Activated T-helper 1 cell treated with anti-CD3 and anti-CD28 coated beads, Interleukin-12 subunit alpha, Interleukin-12 subunit beta, Interleukin-2, Interleukin-4 antibody, amounts not matched to agents 30 ng/mL and 10 ng/mL and 1 ng/mL, durations not matched to agents 14 hours and 24 hours and 36 hours (primary cell): ENCODE results near the gene SENP1. TPM values are rescaled to one million over a fixed set of nuclear protein-coding genes. Genes with fewer than 3 reads are reported as not detected.

ENCODE experiments used
- DNase-seq: peaks from one replicate; pipeline ENCODE4 v3.0.0; 2021; ENCODE audit warnings: low spot score
- H3K27ac Mint-ChIP-seq: one replicate; pipeline ENCODE4 v1.8.0; 2021; ENCODE audit warnings: mild to moderate bottlenecking, mixed read lengths
- H3K27me3 Mint-ChIP-seq: one replicate; pipeline ENCODE4 v1.8.0; 2022; ENCODE audit warnings: mild to moderate bottlenecking, moderate library complexity, mixed read lengths; ENCODE audit not compliant: insufficient read depth
- H3K36me3 Mint-ChIP-seq: one replicate; pipeline ENCODE4 v1.8.0; 2021; ENCODE audit warnings: low read depth, mixed read lengths
- H3K4me1 Mint-ChIP-seq: one replicate; pipeline ENCODE4 v1.8.0; 2021; ENCODE audit warnings: low read depth, mixed read lengths
- H3K4me3 Mint-ChIP-seq: one replicate; pipeline ENCODE4 v1.8.0; 2021; ENCODE audit warnings: mild to moderate bottlenecking, moderate library complexity, mixed read lengths
- H3K9me3 Mint-ChIP-seq: one replicate; pipeline ENCODE4 v1.8.0; 2021; ENCODE audit warnings: mixed read lengths
- intact Hi-C: fragments of 100-400 bp; cut with micrococcal nuclease; formaldehyde crosslinking; loops from one replicate; pipeline ENCODE4 v1.15.1; 2024
- total RNA-seq: library from RNA; stranded (reverse); gene quantifications from 2 replicates; pipeline ENCODE4 v1.2.3, GENCODE V29; 2022

SENP1 gene
- total RNA-seq, 1 donor from 2014 or later, result 52.2 TPM

- no peaks in the 10 kb centered on the region for H3K4me1 Mint-ChIP-seq
- H3K36me3 Mint-ChIP-seq, result no peaks in the 10 kb centered on the region
- intact Hi-C loops, result no loop called here
- no peak overlapping the region for H3K4me3 Mint-ChIP-seq
- H3K9me3 Mint-ChIP-seq, result no peaks in the 10 kb centered on the region
- H3K27ac Mint-ChIP-seq, result no peak overlapping the region
- no peak for DNase-seq
- peaks cover 28% of the 10 kb centered on the region for H3K27me3 Mint-ChIP-seq
Measured at GRCh38 chr12:48023386-48023785, 82.5 kb downstream of the SENP1 start.

- Mint-ChIP-seq H3K9me3 (no peaks in the 10 kb centered on the region), H3K27me3 (peaks cover 30% of the 10 kb centered on the region), H3K36me3 (no peaks in the 10 kb centered on the region), H3K27ac (no peak overlapping the region), H3K4me1 (no peaks in the 10 kb centered on the region), H3K4me3 (no peak overlapping the region)
- DNase-seq, result no peak
- intact Hi-C loops, result no loop called here
Measured at GRCh38 chr12:48022676-48023385, 83.0 kb downstream of the SENP1 start.

GRCh38 chr12:48022180-48022521 is 83.7 kb downstream of the SENP1 start:
- Mint-ChIP-seq H3K9me3 (no peaks in the 10 kb centered on the region), H3K4me1 (no peaks in the 10 kb centered on the region), H3K27me3 (peaks cover 30% of the 10 kb centered on the region), H3K36me3 (no peaks in the 10 kb centered on the region), H3K4me3 (no peak overlapping the region), H3K27ac (no peak overlapping the region)
- intact Hi-C loops, result no loop called here
- DNase-seq, result no peak

- Mint-ChIP-seq H3K9me3 (no peaks in the 10 kb centered on the region), H3K27me3 (peaks cover 34% of the 10 kb centered on the region), H3K4me1 (no peaks in the 10 kb centered on the region), H3K36me3 (no peaks in the 10 kb centered on the region), H3K4me3 (no peak overlapping the region), H3K27ac (no peak overlapping the region)
- intact Hi-C loops, result no loop called here
- no peak for DNase-seq
Measured at GRCh38 chr12:48021485-48022179, 84.2 kb downstream of the SENP1 start.

- intact Hi-C loops, result no loop called here
- Mint-ChIP-seq H3K27ac (no peak overlapping the region), H3K4me1 (no peaks in the 10 kb centered on the region), H3K9me3 (no peaks in the 10 kb centered on the region), H3K27me3 (peaks cover 35% of the 10 kb centered on the region), H3K4me3 (no peak overlapping the region), H3K36me3 (no peaks in the 10 kb centered on the region)
- DNase-seq, result no peak
Measured at GRCh38 chr12:48019639-48020265, 86.1 kb downstream of the SENP1 start.

- Mint-ChIP-seq H3K4me1 (no peaks in the 10 kb centered on the region), H3K27ac (no peak overlapping the region)
- intact Hi-C loops, result no loop called here
Measured at GRCh38 chr12:48018618-48018995, 87.3 kb downstream of the SENP1 start.

GRCh38 chr12:48017921-48018617 is 87.8 kb downstream of the SENP1 start:
- no peak for DNase-seq
- intact Hi-C loops, result no loop called here
- Mint-ChIP-seq H3K27me3 (peaks cover 36% of the 10 kb centered on the region), H3K4me1 (no peaks in the 10 kb centered on the region), H3K36me3 (no peaks in the 10 kb centered on the region), H3K4me3 (no peak overlapping the region), H3K27ac (no peak overlapping the region), H3K9me3 (no peaks in the 10 kb centered on the region)

More at GRCh38 chr12:48018618-48018995, 87.3 kb downstream of the SENP1 start:
- no peak for DNase-seq
- Mint-ChIP-seq H3K36me3 (no peaks in the 10 kb centered on the region), H3K27me3 (peaks cover 36% of the 10 kb centered on the region), H3K9me3 (no peaks in the 10 kb centered on the region), H3K4me3 (no peak overlapping the region)

GRCh38 chr12:48017496-48017895 is 88.4 kb downstream of the SENP1 start:
- no peaks in the 10 kb centered on the region for H3K9me3 Mint-ChIP-seq
- H3K27ac Mint-ChIP-seq, result no peak overlapping the region
- peaks cover 39% of the 10 kb centered on the region for H3K27me3 Mint-ChIP-seq
- DNase-seq, result no peak
- H3K4me1 Mint-ChIP-seq, result no peaks in the 10 kb centered on the region
- no peaks in the 10 kb centered on the region for H3K36me3 Mint-ChIP-seq
- H3K4me3 Mint-ChIP-seq, result no peak overlapping the region
- intact Hi-C loops, result no loop called here

GRCh38 chr12:48016373-48017020 is 89.4 kb downstream of the SENP1 start:
- intact Hi-C loops, result no loop called here
- Mint-ChIP-seq H3K27me3 (peaks cover 39% of the 10 kb centered on the region), H3K4me3 (no peak overlapping the region), H3K27ac (no peak overlapping the region), H3K36me3 (no peaks in the 10 kb centered on the region), H3K9me3 (no peaks in the 10 kb centered on the region), H3K4me1 (no peaks in the 10 kb centered on the region)
- DNase-seq, result no peak

- Mint-ChIP-seq H3K27me3 (peaks cover 38% of the 10 kb centered on the region), H3K9me3 (no peaks in the 10 kb centered on the region), H3K27ac (no peak overlapping the region), H3K4me1 (no peaks in the 10 kb centered on the region), H3K36me3 (no peaks in the 10 kb centered on the region), H3K4me3 (no peak overlapping the region)
- no peak for DNase-seq
- intact Hi-C loops, result no loop called here
Measured at GRCh38 chr12:48015954-48016353, 89.9 kb downstream of the SENP1 start.

DNA sequence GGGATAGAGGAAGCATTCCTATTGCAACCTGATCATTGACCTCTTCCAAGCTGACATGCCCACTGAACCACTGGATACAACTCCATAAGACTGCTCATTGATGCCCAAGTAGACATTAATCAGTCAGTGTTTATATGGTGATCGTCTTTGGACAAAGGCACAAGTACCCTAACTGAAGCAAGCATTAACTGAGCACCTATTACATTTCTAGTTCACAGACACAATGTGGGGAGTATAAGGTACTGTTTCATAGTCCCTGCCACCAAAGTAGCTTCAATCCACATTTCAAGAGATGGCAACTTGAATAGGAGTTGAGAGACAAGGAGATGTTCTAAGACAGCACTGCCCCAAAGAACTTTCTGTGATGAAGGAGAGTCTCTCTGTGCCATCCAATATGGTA is 90.8 kb downstream of the SENP1 start:
- no peak for DNase-seq
- Mint-ChIP-seq H3K36me3 (no peaks in the 10 kb centered on the region), H3K4me1 (no peaks in the 10 kb centered on the region), H3K4me3 (no peak overlapping the region), H3K27me3 (peaks cover 40% of the 10 kb centered on the region), H3K27ac (no peak overlapping the region), H3K9me3 (no peaks in the 10 kb centered on the region)
- intact Hi-C loops, result no loop called here

- H3K36me3 Mint-ChIP-seq, result no peaks in the 10 kb centered on the region
- DNase-seq, result no peak
- H3K4me3 Mint-ChIP-seq, result no peak overlapping the region
- intact Hi-C loops, result no loop called here
- H3K27ac Mint-ChIP-seq, result no peak overlapping the region
- H3K4me1 Mint-ChIP-seq, result no peaks in the 10 kb centered on the region
- H3K27me3 Mint-ChIP-seq, result peaks cover 44% of the 10 kb centered on the region
- H3K9me3 Mint-ChIP-seq, result no peaks in the 10 kb centered on the region
Measured at GRCh38 chr12:48013287-48013686, 92.6 kb downstream of the SENP1 start.
